ENCODE measurements around the gene BTBD9. TPM values are rescaled to one million over a fixed set of nuclear protein-coding genes. Genes with fewer than 3 reads are reported as not detected.
A peak's percentile ranks its signal among the peaks of the same experiment; 100 is the strongest.

The BTBD9 gene
- total RNA-seq, 1 donor: 25.3 TPM

DNA sequence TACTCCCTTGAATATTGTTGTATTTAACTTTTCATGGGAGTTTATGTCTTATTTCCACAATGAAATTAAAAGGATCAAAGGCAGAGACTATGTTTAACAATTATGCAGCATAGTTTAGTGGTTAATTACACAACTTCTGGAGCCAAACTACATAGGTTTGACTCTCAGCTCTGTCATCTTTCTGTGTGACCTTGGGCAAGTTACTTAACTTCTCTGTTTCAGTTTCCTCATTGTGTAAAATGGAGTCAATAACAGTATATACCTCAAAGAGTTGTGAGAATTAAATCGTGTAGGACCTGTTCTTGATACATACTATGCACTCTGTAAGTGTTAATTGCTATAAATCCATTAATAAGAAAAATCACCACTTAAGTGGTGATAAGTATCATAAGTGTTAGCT is 48.3 kb downstream of the BTBD9 start:
- Histone ChIP-seq H3K4me2 (ENCODE audit: insufficient read depth, low read length) (no peak overlapping the region), H3K36me3 (ENCODE audit: insufficient read depth, low read length) (peaks cover 5% of the 10 kb centered on the region), H3K4me3 (ENCODE audit: insufficient read depth, low read length) (no peak overlapping the region), H3K4me1 (ENCODE audit: insufficient read depth, low read length) (peaks cover 15% of the 10 kb centered on the region), H4K20me1 (ENCODE audit: insufficient read depth, low read length) (peaks cover 4% of the 10 kb centered on the region), H2AFZ (ENCODE audit: low read length) (no peak overlapping the region), H3K27ac (ENCODE audit: low read depth, low read length) (no peak overlapping the region), H3K79me2 (ENCODE audit: insufficient read depth, low read length) (no peaks in the 10 kb centered on the region), H3K9me3 (ENCODE audit: low read depth, low read length) (no peaks in the 10 kb centered on the region), H3K27me3 (ENCODE audit: insufficient read depth, low read length) (no peaks in the 10 kb centered on the region)
- TF ChIP-seq, protein P1, sequence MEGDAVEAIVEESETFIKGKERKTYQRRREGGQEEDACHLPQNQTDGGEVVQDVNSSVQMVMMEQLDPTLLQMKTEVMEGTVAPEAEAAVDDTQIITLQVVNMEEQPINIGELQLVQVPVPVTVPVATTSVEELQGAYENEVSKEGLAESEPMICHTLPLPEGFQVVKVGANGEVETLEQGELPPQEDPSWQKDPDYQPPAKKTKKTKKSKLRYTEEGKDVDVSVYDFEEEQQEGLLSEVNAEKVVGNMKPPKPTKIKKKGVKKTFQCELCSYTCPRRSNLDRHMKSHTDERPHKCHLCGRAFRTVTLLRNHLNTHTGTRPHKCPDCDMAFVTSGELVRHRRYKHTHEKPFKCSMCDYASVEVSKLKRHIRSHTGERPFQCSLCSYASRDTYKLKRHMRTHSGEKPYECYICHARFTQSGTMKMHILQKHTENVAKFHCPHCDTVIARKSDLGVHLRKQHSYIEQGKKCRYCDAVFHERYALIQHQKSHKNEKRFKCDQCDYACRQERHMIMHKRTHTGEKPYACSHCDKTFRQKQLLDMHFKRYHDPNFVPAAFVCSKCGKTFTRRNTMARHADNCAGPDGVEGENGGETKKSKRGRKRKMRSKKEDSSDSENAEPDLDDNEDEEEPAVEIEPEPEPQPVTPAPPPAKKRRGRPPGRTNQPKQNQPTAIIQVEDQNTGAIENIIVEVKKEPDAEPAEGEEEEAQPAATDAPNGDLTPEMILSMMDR (IDR thresholded peaks at IDR 0.05; ENCODE audit: extremely low read depth, low read depth, low read length): no peak
- DNase-seq (ENCODE audit: insufficient read length, low spot score, missing footprints): no peak

DNA sequence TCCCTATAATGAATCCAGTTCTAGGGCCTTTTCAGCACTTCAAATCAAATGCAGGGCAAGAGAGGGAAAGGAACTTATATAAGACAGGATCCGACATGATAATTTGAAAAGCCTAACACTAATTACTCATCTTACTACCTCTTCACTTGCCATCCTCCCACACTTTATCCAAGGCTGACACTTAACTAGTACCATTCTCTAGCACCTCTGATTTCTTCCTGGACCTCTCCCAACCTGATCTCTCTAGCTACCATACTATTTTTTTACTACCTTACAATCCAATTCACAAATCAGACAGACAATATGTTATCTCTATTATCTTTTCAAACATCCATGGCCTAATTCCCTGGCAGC is 50.4 kb downstream of the BTBD9 start:
- TF ChIP-seq, protein P1 (IDR thresholded peaks at IDR 0.05; ENCODE audit: extremely low read depth, low read depth, low read length): no peak
- H3K79me2 ChIP-seq (ENCODE audit: insufficient read depth, low read length): no peaks in the 10 kb centered on the region
- no peak overlapping the region for H3K27ac ChIP-seq (ENCODE audit: low read depth, low read length)
- H3K9me3 ChIP-seq (ENCODE audit: low read depth, low read length): no peaks in the 10 kb centered on the region
- peaks cover 5% of the 10 kb centered on the region for H3K36me3 ChIP-seq (ENCODE audit: insufficient read depth, low read length)
- no peaks in the 10 kb centered on the region for H3K27me3 ChIP-seq (ENCODE audit: insufficient read depth, low read length)
- H3K4me1 ChIP-seq (ENCODE audit: insufficient read depth, low read length): peaks cover 15% of the 10 kb centered on the region
- H2AFZ ChIP-seq (ENCODE audit: low read length): no peak overlapping the region
- no peak for DNase-seq (ENCODE audit: insufficient read length, low spot score, missing footprints)
- no peak overlapping the region for H3K4me3 ChIP-seq (ENCODE audit: insufficient read depth, low read length)
- peaks cover 4% of the 10 kb centered on the region for H4K20me1 ChIP-seq (ENCODE audit: insufficient read depth, low read length)
- no peak overlapping the region for H3K4me2 ChIP-seq (ENCODE audit: insufficient read depth, low read length)

DNA sequence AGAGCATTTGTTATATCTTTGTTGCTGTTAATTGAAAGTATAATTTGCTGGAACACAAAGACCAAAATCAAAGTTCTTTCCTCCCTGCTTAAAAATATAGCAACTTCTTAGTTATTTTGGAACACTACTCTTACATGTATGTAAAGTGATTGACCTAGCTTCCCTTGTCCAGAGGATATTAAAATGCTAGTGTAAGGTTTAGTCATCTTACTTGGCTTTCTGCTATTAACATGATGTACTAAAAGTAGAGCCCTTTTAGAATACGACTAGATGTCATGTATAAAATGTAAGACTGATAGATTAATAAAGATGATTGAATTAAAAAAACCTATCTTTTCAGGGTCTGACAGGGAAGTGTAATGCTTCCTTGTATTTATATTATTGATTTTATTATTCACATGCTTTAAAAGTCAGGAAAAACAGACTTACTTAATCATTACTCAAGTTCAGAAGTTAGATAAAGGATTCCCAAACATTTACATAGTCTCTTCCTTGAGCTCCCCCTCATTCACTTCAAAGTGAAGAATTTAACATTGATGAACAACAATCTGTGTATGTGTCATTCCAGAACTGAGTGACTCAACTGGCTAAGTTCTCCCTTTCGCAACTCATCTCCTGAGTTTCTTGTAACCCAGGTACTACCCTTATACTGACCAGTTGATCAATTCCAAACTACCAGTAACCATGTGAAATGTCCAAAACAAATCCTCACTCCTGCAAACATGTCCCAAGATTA is 50.9 kb downstream of the BTBD9 start:
- Histone ChIP-seq H3K27ac (ENCODE audit: low read depth, low read length) (no peak overlapping the region), H3K4me3 (ENCODE audit: insufficient read depth, low read length) (no peak overlapping the region), H3K27me3 (ENCODE audit: insufficient read depth, low read length) (no peaks in the 10 kb centered on the region), H3K4me1 (ENCODE audit: insufficient read depth, low read length) (peaks cover 15% of the 10 kb centered on the region), H2AFZ (ENCODE audit: low read length) (no peak overlapping the region), H3K79me2 (ENCODE audit: insufficient read depth, low read length) (no peaks in the 10 kb centered on the region), H3K9me3 (ENCODE audit: low read depth, low read length) (no peaks in the 10 kb centered on the region), H4K20me1 (ENCODE audit: insufficient read depth, low read length) (peaks cover 4% of the 10 kb centered on the region), H3K4me2 (ENCODE audit: insufficient read depth, low read length) (no peak overlapping the region), H3K36me3 (ENCODE audit: insufficient read depth, low read length) (peaks cover 5% of the 10 kb centered on the region)
- TF ChIP-seq, protein P1 (IDR thresholded peaks at IDR 0.05; ENCODE audit: extremely low read depth, low read depth, low read length): no peak
- DNase-seq (ENCODE audit: insufficient read length, low spot score, missing footprints): peak; percentile 86

DNA sequence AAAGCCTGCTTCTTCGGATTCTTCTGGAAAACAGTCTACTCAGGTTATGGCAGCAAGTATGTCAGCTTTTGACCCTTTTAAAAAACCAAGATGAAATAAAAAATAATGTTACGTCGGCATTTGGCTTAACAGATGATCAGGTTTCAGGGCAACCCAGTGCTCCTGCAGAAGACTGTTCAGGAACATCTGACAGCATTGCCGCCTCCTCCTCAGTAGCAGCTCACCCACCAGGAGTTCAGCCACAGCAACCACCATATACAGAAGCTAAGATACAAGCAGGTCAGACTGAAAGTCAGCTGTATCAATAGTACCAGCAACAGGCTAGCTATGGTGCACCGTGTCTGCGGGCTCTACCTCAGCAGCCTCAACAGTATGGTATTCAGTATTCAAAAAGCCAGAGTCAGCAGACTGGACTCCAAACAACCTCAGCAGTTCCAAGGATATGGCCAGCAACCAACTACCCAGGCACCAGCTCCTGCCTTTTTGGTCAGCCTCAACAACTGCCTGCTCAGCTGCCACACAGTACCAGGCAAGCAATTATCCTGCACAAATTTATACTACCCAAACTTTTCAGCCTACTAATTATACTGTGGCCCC is 51.9 kb downstream of the BTBD9 start:
- H3K4me3 ChIP-seq (ENCODE audit: insufficient read depth, low read length): no peak overlapping the region
- TF ChIP-seq, protein P1 (IDR thresholded peaks at IDR 0.05; ENCODE audit: extremely low read depth, low read depth, low read length): no peak

More for the DNA sequence above, 51.9 kb downstream of the BTBD9 start:
- Histone ChIP-seq H3K36me3 (ENCODE audit: insufficient read depth, low read length) (peaks cover 5% of the 10 kb centered on the region), H3K27me3 (ENCODE audit: insufficient read depth, low read length) (no peaks in the 10 kb centered on the region), H3K79me2 (ENCODE audit: insufficient read depth, low read length) (no peaks in the 10 kb centered on the region), H3K27ac (ENCODE audit: low read depth, low read length) (no peak overlapping the region), H3K4me1 (ENCODE audit: insufficient read depth, low read length) (peaks cover 15% of the 10 kb centered on the region), H3K4me2 (ENCODE audit: insufficient read depth, low read length) (no peak overlapping the region), H3K9me3 (ENCODE audit: low read depth, low read length) (no peaks in the 10 kb centered on the region), H2AFZ (ENCODE audit: low read length) (no peak overlapping the region), H4K20me1 (ENCODE audit: insufficient read depth, low read length) (peaks cover 4% of the 10 kb centered on the region)
- DNase-seq (ENCODE audit: insufficient read length, low spot score, missing footprints): no peak

All from osteoblast (primary cell).